Activated CD4-positive, alpha-beta T cell treated with anti-CD3 and anti-CD28 coated beads, Interleukin-2, Interleukin-6, amounts not matched to agents 100 ng/mL and 50 ng/mL, durations not matched to agents 16 hours and 8 hours (primary cell): Measurements from ENCODE around the gene CCDC180.
"Not testable (repeated sequence)": the region's sequence is repeated elsewhere in the genome, so short reads cannot be mapped to it uniquely, and the experiment has no call there.

Experiments used
- DNase-seq: peaks from one replicate; pipeline ENCODE4 v3.0.0-alpha.2; 2020

The CCDC180 gene

DNA sequence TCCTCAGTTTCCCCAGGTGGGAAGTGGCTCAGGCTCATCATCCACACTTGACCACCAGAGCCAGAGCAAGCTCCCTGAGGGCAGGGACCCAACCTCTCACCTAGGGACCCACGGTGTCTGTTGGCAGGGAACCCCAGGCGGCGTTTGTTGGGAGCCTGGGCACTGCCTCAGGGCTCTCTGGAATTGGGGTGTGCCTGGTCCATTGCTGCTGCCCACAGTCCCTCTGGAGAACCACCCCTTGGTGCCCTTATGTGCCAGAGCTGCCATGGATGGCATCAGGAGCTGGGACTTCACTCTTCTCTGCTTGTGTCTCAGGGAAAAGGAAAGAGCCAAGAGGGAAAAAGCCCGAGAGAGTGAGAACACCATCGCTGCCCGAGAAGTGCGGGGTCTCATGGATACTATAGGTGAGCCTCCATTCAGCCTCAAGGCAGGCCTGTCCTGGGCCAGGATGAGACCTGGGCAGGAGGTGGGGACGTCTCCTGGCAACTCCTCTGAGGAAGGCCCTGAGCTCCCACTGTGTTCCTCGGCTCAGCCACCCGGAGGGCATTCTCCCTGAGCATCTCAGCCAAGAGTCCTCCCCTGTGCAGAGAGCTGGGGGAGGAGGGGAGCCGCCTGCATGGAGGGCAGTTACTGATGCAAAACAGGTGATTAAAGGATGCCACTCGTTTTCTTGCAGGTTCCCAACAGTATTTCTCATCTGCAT, 4.5 kb downstream of the CCDC180 start:
- no peak for DNase-seq

- no peak for DNase-seq
These were observed 5.1 kb downstream of the CCDC180 start for GRCh38 chr9:97312556-97312955.

DNA sequence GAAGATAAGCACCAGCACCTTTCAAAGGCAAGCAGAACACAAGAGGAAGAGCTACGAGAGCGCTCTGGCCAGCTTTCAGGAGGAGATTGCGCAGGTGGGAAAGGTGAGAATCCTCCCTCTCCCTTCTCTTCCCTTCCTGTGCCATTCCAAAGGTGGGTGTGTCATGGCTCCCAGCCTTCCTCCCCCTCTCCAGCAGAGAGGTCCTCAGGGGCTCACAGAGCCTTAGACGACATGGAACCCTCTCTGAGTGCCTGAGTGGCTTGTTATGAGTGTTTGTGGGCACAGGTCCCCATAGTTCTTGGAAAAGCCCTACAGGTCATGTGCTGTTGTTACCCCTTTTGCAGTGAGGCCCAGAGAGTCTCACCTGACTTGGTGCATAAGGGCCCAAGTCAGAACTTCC, 5.8 kb downstream of the CCDC180 start:
- no peak for DNase-seq

DNA sequence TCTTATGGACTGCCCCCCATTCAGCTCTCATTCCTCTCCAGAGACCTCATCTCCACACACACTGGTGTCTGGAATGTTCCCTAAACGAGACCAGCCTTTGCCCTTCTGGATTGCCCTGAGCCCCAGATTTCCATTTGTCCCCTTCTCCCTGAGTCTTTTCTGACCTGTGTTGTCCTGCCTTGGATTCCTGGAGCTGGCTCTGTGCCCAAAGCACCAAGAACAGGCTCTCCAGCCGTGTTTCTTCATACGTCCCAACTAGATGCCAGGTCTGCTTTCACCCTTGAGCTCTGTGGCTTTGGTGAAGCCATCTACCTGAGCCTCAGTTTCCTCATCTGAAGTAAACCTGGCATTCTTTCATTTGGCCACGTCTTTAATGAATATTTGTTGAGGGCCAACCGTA, 6.3 kb downstream of the CCDC180 start:
- no peak for DNase-seq

DNA sequence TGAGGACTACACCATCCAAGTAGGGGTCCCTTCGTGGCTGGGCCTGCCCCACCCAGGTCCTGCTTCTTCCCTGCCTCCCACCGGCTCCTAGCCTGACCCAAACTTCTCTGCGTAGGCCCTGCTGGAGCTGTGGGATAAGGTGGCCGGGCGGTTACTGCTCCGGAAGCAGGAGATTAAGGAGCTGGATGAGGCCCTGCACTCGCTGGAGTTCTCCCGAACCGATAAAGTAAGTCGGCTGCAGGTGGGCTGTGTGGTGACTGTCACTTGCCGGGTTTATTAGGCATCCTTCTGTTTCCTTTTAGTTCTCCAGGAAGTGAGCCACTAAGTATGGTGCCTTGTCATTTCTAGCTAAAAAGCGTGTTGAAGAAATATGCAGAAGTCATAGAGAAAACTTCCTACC, 7.0 kb downstream of the CCDC180 start:
- no peak for DNase-seq

DNA sequence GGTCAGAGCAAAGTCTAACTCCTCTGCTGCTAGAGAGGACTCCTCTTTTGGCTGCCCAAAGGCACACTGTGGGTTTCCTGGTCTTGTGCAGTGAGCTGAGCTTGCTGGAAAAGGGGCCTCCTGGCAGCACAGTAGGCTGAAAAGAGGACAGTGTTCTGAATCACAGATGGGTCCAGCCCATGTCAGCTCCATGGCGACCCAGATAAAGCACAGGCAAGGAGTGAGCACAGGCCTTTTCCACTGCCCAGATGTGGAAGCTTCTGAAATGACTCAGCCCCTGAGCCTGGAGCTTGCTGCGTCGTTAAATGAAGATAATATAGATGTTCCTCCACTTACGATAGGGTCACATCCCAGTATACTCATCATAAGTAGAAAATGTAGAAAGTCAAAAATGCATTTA, 8.1 kb downstream of the CCDC180 start:
- no peak for DNase-seq

DNA sequence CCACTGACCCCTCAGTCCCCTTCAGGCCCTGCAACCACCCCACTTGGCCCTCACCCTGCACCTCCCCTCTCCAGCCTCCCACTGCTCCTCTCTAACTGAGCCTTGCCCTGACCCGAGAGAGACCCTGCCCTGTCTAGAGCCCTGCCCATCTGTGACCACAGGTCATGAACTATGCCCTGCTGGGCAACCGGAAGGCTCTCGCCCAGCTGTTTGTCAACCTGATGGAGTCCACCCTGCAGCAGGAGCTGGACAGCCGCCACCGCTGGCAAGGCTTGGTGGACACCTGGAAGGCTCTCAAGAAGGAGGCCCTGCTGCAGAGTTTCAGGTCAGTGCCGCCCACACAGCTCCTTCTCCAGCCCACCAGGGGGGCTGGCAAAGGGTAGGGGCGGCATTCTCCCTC, 9.4 kb downstream of the CCDC180 start:
- DNase-seq, result no peak

DNA sequence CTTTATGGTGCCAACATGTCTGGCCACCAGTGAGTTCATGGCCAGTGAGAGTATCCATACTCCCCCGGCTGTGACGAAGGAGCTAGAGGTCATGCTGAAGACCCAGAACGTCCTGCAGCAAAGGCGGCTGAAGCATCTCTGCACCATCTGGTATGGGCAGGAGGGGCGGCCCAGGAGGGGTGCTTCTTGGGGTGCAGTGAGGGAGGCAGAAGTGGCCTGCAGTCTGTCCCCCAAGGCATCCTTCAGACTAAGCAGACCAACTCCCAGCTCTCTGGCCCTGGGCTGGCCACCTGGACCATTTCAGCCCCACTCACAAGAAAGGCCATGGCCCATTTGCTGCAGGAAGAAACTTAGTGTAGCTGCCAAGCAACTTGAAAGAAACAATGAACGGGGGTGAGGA, 11.0 kb downstream of the CCDC180 start:
- no peak for DNase-seq

DNA sequence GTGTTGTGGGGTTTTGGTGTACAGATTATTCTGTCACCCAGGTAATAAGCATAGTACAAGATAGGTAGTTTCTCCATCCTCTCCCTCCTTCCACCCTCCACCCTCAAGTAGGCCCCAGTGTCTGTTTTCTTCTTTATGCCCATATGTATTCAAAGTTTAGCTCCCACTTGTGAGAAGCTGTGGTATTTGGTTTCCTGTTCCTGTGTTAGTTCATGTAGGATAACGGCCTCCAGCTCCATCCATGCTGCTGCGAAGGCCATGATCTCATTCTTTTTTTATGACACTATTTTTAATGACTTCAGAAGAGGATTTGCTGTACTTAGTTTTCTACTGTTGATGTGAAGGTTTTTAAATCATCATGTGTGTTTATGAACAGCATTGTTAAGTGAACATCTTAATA, 11.9 kb downstream of the CCDC180 start:
- no peak for DNase-seq

DNA sequence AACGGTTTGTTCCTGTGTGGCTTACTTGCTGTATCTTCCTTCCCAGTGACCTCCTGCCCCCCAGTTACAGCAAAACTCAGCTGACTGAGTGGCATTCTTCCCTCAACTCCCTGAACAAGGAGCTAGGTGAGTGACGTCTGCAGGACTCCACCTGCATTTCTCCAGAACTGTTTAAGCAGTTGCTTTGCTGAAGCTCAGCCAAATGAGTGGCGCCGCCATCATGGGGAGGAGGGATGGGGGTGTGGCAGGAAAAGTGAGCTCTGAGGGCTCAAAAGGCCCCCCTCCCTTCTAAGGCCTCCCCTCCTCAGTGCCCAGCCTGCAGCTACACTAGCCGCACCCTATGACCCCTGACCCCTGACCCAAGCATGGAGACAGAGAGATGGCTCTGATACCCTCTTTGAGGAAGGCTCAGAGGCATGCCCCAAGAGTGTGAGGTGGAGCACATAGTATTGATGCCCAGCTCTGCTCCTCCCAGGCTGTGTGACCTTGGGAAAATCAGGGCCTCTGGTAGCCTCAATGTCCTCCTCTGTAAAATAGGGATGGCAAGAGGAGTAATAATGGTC, 12.7 kb downstream of the CCDC180 start:
- no peak for DNase-seq

DNA sequence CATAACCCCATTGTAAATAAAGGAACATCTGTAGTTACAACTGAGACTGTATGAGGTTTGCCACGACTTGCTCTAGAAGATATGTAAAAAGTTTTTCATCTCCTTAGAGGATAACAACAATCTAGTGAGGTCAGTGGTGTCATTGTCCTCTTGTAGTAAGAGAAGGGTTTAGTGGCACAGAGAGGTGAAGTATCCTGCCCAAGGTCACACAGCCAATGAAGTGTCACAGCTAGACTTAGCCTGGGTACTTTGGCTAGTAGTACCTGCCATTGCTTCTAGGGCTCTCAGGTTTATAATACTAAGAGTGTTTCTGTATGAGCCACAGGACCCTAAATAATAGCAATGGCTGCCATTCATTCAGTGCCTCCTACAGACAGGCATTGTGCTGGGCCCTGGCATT, 13.8 kb downstream of the CCDC180 start:
- DNase-seq, result no peak

DNA sequence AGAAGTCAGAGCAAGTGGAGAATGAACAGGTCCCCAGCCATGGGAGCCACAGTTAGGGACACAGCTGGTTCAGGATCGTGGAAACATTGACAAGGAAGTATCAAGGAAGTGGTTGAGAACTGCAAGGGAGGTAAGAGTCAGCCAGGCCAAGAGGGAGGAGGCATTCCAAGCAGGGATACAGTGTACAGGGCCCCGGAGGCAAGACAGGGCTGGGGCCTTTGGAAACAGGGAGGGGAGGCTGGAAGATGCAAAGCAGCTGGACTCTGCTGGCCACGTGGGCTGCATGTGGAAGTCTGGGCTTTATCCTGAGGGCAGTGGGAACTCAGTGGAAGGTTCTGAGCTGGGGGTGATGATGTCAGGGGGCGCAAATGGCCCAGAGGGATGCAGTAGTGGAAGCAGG, 14.2 kb downstream of the CCDC180 start:
- no peak for DNase-seq

GRCh38 chr9:97322105-97322504, 14.6 kb downstream of the CCDC180 start:
- no peak for DNase-seq

- DNase-seq, result no peak
These were observed 17.5 kb downstream of the CCDC180 start for GRCh38 chr9:97324954-97325353.

- DNase-seq, result no peak
These were observed 20.1 kb downstream of the CCDC180 start for GRCh38 chr9:97327562-97327961.

- DNase-seq, result no peak
These were observed 25.5 kb downstream of the CCDC180 start for GRCh38 chr9:97332993-97333392.

DNA sequence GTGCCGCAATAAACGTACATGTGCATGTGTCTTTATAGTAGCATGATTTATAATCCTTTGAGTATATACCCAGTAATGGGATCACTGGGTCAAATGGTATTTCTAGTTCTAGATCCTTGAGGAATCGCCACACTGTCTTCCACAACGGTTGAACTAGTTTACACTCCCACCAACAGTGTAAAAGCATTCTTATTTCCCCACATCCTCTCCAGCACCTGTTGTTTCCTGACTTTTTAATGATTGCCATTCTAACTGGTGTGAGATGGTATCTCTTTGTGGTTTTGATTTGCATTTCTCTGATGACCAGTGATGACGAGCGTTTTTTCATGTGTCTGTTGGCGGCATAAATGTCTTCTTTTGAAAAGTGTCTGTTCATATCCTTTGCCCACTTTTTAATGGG, 28.2 kb downstream of the CCDC180 start:
- DNase-seq, result not testable (repeated sequence)

- no peak for DNase-seq
These were observed 41.4 kb downstream of the CCDC180 start for GRCh38 chr9:97348871-97349270.

GRCh38 chr9:97349400-97349799, 41.9 kb downstream of the CCDC180 start:
- no peak for DNase-seq

DNA sequence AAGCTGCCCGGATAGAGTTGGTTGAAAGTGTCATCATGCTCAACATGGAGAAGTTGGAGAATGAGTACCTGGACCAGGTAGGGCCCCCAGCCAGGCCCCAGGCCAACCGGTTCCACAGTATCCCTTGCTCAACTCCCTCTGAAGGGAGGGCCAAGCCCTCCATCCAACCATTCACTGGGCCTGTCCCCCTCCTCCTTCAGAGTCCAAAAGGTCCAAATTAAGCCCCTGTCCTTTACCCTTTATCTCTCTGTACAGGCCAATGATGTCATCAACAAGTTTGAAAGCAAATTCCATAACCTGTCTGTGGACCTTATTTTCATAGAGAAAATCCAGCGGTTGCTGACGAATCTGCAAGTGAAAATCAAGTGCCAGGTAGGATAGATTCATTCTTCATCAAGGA, 47.2 kb downstream of the CCDC180 start:
- no peak for DNase-seq

DNA sequence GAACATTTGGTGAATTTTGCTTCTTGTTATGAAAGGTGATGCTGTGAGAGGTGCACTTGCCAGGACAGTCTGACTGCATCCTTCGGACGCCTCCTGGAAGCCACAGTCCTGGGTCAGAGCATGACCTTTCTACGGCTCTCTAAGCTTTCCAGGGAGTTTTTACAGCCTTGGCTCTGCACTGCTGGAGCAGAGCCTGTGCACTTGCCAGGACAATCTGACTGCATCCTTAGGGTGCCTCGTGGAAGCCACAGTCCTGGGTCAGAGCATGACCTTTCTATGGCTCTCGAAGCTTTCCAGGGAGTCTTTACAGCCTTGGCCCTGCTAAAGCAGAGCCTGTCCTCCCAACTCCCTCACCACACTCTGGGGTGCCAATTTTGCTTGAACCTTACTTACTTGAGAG, 49.6 kb downstream of the CCDC180 start:
- DNase-seq, result no peak
